22Rv1 (cell line): Measurements from ENCODE around the gene PLSCR3.

Experiments used
- CTCF ChIP-seq: fragments of 450-650 bp; IDR thresholded peaks from 2 replicates; pipeline ENCODE4 v1.5.1; 2017; ENCODE audit warnings: mild to moderate bottlenecking
- ZFX ChIP-seq: fragments of 450-650 bp; IDR thresholded peaks from 2 replicates; pipeline ENCODE4 v1.6.1; 2017; ENCODE audit warnings: antibody characterized with exemption, borderline replicate concordance

DNA sequence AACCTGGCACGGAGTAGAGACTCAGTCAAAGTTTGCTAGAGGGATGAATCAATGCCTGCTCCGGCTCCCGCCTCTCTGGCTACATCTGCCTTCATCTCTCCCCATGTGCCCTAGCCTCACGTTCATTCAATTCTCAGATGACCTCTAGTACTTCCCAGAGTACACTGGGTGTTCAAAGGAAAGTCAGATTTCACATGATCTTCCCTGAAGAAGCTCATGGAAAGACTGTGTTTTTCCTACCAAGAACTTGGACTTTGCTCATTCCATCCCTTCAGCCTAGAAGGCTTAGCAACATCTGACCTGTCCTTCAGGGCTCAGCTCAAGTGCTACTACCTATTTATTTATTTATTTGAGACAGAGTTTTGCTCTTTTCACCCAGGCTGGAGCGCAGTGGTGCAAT, 24.5 kb downstream of the PLSCR3 start:
- TF ChIP-seq CTCF (no peak), ZFX (no peak)
